Vagina (tissue), 2 donors: ENCODE measurements around the gene TAX1BP1. TPM values are rescaled to one million over a fixed set of nuclear protein-coding genes. Genes with fewer than 3 reads are reported as not detected.
A peak's percentile ranks its signal among the peaks of the same experiment; 100 is the strongest.

Source experiments
- DNase-seq, 2 donors: peaks; one replicate each; pipeline ENCODE4 v3.0.0-alpha.2; 2017; ENCODE audit errors: extremely low spot score in 2 of 2
- H3K27ac ChIP-seq: fragments of 200-600 bp; sonication (generic); one replicate; pipeline ENCODE4 v1.5.1; 2019
- H3K27me3 ChIP-seq: fragments of 200-600 bp; sonication (generic); one replicate; pipeline ENCODE4 v1.5.1; 2019
- H3K36me3 ChIP-seq, 2 donors: fragments of 200-600 bp; sonication (generic); one replicate each; pipeline ENCODE4 v1.5.1; 2017 to 2019
- H3K4me1 ChIP-seq: fragments of 200-600 bp; sonication (generic); one replicate; pipeline ENCODE4 v1.5.1; 2019
- H3K4me3 ChIP-seq, 2 donors: fragments of 200-600 bp; sonication (generic); 1 replicate in 1 of 2; 2 replicates in 1 of 2; pipeline ENCODE4 v1.5.1; 2016 to 2019
- H3K9me3 ChIP-seq: fragments of 200-600 bp; sonication (generic); one replicate; pipeline ENCODE4 v1.5.1; 2019
- POLR2A ChIP-seq, 2 donors: fragments of 450-650 bp; IDR thresholded peaks; one replicate each; pipeline ENCODE4 v1.6.1; 2017; ENCODE audit warnings: antibody characterized with exemption in 2 of 2, mild to moderate bottlenecking in 2 of 2, moderate library complexity in 2 of 2
- POLR2AphosphoS5 ChIP-seq, 2 donors: sonication (generic); formaldehyde crosslinking; IDR thresholded peaks; one replicate each; pipeline ENCODE4 v1.9.0; 2017; ENCODE audit warnings: antibody characterized with exemption in 2 of 2, mild to moderate bottlenecking in 2 of 2, low read depth in 1 of 2; ENCODE audit not compliant: insufficient read depth in 1 of 2
- intact Hi-C: fragments of 100-400 bp; cut with DNase I; formaldehyde crosslinking; loops from one replicate; pipeline ENCODE4 v1.15.1; 2023
- total RNA-seq: library from RNA; depleted of rRNA; stranded (reverse); fragments of >200 nt; gene quantifications from one replicate; pipeline ENCODE4 v1.2.3, GENCODE V29; 2016
- TF ChIP-seq, protein P1 (sequence below), 3 experiments: fragments of 450-650 bp in 2 of 3; fragments of 200-600 bp in 1 of 3; sonication (generic) in 1 of 3; IDR thresholded peaks; one replicate each; pipeline ENCODE4 v1.5.1; 2017 to 2019; ENCODE audit warnings: antibody characterized with exemption in 3 of 3, mild to moderate bottlenecking in 2 of 3, moderate library complexity in 2 of 3

TAX1BP1 gene
- total RNA-seq, 1 donor from 2014 or later, result 83.2 TPM

DNA sequence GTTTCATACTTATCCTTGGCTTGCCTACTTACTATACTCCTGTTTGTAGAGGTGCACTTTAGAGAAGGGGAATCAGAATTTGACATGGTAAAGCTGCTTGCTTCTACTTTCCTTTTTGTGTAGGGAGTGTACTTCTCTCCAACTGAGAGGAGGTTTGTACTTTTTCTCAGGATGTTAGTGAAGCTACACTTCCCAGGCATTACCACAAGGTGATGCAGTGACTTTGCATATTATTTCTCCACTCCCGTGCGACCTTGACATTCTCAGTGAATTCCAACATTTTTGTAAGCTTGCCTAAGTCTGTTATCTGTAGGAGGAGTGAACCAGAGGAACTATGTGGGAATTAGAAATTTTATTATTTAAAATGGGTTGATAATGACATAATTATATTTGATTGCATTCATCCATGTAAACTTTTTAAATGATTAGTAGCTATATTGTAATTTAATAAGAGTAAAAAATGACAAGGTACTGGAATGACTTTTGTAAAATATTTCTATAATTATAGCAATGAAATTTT lies 5.2 kb downstream of the TAX1BP1 start:
- Histone ChIP-seq H3K9me3 (no peaks in the 10 kb centered on the region), H3K27me3 (no peaks in the 10 kb centered on the region), H3K4me3 (no peak overlapping the region), H3K36me3 (peaks cover 0 to 10% of the 10 kb centered on the region in 2 donors), H3K4me1 (peaks cover 67% of the 10 kb centered on the region), H3K27ac (no peak overlapping the region)
- TF ChIP-seq, protein P1, sequence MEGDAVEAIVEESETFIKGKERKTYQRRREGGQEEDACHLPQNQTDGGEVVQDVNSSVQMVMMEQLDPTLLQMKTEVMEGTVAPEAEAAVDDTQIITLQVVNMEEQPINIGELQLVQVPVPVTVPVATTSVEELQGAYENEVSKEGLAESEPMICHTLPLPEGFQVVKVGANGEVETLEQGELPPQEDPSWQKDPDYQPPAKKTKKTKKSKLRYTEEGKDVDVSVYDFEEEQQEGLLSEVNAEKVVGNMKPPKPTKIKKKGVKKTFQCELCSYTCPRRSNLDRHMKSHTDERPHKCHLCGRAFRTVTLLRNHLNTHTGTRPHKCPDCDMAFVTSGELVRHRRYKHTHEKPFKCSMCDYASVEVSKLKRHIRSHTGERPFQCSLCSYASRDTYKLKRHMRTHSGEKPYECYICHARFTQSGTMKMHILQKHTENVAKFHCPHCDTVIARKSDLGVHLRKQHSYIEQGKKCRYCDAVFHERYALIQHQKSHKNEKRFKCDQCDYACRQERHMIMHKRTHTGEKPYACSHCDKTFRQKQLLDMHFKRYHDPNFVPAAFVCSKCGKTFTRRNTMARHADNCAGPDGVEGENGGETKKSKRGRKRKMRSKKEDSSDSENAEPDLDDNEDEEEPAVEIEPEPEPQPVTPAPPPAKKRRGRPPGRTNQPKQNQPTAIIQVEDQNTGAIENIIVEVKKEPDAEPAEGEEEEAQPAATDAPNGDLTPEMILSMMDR (IDR thresholded peaks at IDR 0.05), result peak in 2 of 3 experiments; percentile 17 to 54
- no peak for TF ChIP-seq POLR2A (IDR thresholded peaks at IDR 0.05)
- intact Hi-C loops, result no loop called here
- no peak for DNase-seq

DNA sequence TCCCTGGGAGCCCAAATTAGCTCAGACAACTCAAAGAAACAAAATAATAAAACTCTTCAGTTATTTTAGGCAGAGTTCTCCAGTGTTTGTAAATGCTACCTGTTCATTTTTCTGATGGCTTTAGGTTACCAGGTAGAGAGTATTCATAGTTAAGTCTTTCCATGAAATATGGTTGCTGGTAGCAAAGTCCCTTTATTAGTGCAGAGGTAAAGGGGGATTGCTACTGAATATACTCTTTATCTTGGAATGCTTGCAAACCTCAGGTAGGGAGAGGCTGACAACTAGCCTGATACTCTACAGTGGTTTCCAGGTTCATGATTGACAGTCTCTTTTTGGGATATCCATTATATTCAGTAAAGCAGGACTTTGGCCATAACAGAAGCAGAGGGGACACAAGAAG lies 6.5 kb downstream of the TAX1BP1 start:
- peaks cover 60% of the 10 kb centered on the region for H3K4me1 ChIP-seq
- no peak for DNase-seq
- H3K4me3 ChIP-seq, result no peak overlapping the region
- H3K9me3 ChIP-seq, result no peaks in the 10 kb centered on the region
- intact Hi-C loops, result no loop called here
- peaks cover 0 to 19% of the 10 kb centered on the region in 2 donors for H3K36me3 ChIP-seq
- no peaks in the 10 kb centered on the region for H3K27me3 ChIP-seq
- TF ChIP-seq POLR2A (IDR thresholded peaks at IDR 0.05) (no peak), POLR2AphosphoS5 (IDR thresholded peaks at IDR 0.05; ENCODE audit: insufficient read depth in 1 of 2, low read depth in 1 of 2) (no peak)
- H3K27ac ChIP-seq, result no peak overlapping the region

DNA sequence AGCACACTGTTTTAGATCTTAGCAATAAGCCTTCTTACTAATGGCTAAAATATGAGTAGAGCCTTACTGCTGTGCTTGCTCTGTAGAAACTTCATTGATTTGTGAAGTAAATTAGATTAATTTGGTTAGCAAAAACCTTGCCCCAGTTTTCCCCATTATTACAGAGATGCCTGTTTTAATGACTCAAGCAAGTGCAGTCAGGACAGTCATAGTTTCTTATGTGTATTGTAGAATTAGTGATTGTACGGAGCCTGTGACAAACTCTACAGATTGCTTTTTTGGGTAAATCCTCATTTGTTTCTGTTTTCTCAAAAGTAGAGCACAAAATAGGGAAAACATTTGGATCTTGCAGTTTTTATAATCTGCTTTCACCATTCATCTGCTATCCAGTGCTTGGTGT lies 7.0 kb downstream of the TAX1BP1 start:
- Histone ChIP-seq H3K27me3 (no peaks in the 10 kb centered on the region), H3K36me3 (peaks cover 0 to 19% of the 10 kb centered on the region in 2 donors), H3K4me1 (peaks cover 55% of the 10 kb centered on the region), H3K27ac (no peak overlapping the region), H3K4me3 (no peak overlapping the region), H3K9me3 (no peaks in the 10 kb centered on the region)
- no peak for DNase-seq
- intact Hi-C loops, result no loop called here
- TF ChIP-seq, protein P1 (IDR thresholded peaks at IDR 0.05), result no peak
- TF ChIP-seq POLR2AphosphoS5 (IDR thresholded peaks at IDR 0.05; ENCODE audit: insufficient read depth in 1 of 2, low read depth in 1 of 2) (no peak), POLR2A (IDR thresholded peaks at IDR 0.05) (no peak)

DNA sequence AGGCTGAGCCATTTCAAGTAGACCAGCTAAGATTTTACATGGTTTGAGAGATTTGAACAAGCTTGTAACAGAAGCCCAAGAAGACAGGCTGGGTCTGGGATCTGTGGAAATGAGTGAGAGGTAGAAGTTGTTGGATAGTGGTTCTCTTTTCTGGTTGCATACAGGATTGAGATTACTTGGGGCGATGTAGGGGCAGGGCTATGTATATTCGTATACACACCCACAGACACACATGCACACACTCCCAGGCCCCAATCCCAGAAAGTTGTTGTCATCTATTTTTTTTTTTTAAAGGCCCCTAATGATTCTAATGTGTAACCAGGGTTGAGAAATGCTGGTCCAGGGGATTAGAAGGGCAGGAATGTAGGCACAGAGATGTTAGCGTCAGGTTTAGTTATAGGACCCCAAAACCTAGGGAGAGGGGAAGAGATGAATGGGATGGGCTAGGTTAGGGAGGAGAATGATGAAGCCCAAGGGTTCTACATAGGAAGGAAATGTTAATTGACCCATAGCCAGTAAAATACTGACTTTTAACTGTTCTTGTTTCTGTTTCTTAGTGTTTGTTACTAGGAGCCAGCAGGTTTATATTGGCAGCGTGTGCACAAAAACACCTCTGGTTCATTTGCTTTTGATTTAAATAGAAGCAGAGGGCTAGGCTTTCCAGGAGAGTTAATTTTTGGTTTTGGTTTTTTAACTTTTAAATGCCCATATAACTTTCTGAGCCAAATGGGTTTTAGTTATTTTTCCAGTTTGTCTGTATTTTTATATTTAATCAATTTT lies 7.8 kb downstream of the TAX1BP1 start:
- H3K4me1 ChIP-seq, result peaks cover 47% of the 10 kb centered on the region
- intact Hi-C loops, result no loop called here

DNA sequence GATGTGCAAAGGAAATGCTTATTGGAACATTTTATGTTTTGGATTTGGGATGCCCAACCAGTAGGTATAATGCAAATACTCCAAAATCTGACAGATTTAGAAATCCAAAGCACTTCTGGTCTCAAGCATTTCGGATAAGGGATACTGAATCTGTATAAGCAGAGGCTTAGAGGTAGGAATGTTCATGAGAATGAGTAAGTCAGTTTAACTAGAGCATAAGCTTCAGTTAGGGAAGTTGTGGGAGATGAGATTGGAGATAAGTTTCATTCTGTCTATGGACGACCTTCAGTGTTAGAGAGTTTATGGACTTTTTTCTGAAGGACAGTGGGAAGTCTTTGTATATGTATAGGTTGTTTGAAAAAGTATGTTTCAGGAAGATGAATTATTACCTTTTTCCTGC lies 10.4 kb downstream of the TAX1BP1 start:
- Histone ChIP-seq H3K4me3 (no peak overlapping the region), H3K27me3 (no peaks in the 10 kb centered on the region), H3K27ac (no peak overlapping the region), H3K36me3 (peaks cover 0 to 19% of the 10 kb centered on the region in 2 donors), H3K4me1 (peaks cover 33% of the 10 kb centered on the region), H3K9me3 (no peaks in the 10 kb centered on the region)
- DNase-seq, result no peak
- intact Hi-C loops, result no loop called here
- TF ChIP-seq POLR2AphosphoS5 (IDR thresholded peaks at IDR 0.05; ENCODE audit: insufficient read depth in 1 of 2, low read depth in 1 of 2) (no peak), POLR2A (IDR thresholded peaks at IDR 0.05) (no peak)
- TF ChIP-seq, protein P1 (IDR thresholded peaks at IDR 0.05), result no peak

More for the DNA sequence above, 7.8 kb downstream of the TAX1BP1 start:
- no peaks in the 10 kb centered on the region for H3K27me3 ChIP-seq
- no peak for DNase-seq
- H3K36me3 ChIP-seq, result peaks cover 0 to 19% of the 10 kb centered on the region in 2 donors
- no peaks in the 10 kb centered on the region for H3K9me3 ChIP-seq
- H3K27ac ChIP-seq, result no peak overlapping the region
- no peak overlapping the region for H3K4me3 ChIP-seq
- no peak for TF ChIP-seq POLR2AphosphoS5 (IDR thresholded peaks at IDR 0.05; ENCODE audit: insufficient read depth in 1 of 2, low read depth in 1 of 2)
- TF ChIP-seq, protein P1 (IDR thresholded peaks at IDR 0.05), result no peak
- no peak for TF ChIP-seq POLR2A (IDR thresholded peaks at IDR 0.05)
